Stimulated activated CD4-positive, alpha-beta T cell treated with anti-CD3 and anti-CD28 coated beads, Interleukin-12 subunit alpha, Interleukin-12 subunit beta, amount 100 ng/mL, for 48 hours (primary cell): ENCODE results near the gene FRRS1.

Experiments used
- DNase-seq, 3 donors: peaks; one replicate each; pipeline ENCODE4 v3.0.0-alpha.2; 2020; ENCODE audit warnings: low read depth in 2 of 3, low spot score in 1 of 3

FRRS1 gene

GRCh38 chr1:99677416-99677815, 89.0 kb downstream of the FRRS1 start:
- no peak for DNase-seq

- DNase-seq: no peak
These were observed 89.6 kb downstream of the FRRS1 start for GRCh38 chr1:99676876-99677275.

DNA sequence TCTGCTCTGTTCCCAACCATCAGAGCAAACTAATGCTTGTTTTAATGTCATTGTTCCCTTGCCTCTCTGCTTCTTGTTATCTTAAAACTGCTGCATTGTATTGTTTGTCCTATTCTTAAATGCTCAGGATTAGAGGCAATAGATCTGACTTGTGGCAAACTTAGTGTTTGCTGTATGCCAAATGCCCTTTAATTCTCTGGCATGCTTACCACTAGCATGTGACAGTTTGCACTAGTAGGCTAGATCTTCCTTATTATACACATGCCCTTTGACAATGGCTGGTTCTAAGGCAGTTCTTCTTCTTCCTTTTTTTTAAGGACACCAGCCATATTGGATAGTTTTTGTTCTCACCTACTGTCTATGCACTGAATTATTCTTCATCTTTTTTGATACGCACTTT, 90.4 kb downstream of the FRRS1 start:
- DNase-seq: no peak

GRCh38 chr1:99675292-99675691, 91.1 kb downstream of the FRRS1 start:
- DNase-seq: no peak

DNA sequence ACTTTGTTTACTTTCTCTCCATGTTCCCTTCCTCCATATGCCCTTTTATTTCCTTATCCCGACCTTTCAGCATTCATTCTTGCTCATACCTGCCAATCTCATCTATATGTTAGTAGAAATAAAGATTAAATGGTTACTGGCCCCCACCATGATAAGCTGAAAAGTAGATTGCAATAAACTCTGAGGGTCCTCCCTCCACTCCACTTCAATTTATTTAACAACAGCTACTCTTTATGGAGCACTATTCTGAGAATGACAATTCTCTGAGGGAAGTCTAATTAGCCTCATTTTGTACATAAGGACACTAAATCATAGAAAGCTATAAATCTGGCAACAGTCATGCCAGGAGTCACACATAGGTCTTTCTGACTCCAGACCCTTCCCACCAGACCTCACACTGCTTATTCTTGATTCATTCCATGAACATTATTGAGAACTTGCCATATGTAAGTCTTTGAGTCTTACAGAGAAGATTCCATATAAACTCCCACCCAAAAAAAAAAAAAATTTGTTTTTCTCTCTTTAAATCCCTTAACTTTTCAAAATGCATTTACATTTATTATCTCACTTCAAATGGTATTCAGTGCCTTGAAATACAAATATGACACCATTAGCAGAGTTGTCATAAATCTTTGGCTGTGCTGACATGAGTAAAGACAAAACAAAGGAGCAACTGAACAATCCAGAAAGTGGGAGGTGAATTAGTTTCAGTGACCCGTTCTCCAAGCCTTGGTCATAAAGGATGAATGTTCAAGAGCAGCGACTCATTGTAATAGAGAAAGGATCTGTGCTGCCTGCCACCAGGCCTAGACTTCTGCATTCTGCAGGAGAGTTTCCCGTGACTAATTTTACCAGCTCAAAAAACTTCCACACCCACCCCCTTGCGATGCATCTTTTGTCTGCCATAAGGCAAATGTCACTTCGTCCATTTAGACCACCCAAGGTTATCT, 92.0 kb downstream of the FRRS1 start:
- no peak for DNase-seq

- DNase-seq: no peak
These were observed 93.1 kb downstream of the FRRS1 start for GRCh38 chr1:99673315-99673714.

DNA sequence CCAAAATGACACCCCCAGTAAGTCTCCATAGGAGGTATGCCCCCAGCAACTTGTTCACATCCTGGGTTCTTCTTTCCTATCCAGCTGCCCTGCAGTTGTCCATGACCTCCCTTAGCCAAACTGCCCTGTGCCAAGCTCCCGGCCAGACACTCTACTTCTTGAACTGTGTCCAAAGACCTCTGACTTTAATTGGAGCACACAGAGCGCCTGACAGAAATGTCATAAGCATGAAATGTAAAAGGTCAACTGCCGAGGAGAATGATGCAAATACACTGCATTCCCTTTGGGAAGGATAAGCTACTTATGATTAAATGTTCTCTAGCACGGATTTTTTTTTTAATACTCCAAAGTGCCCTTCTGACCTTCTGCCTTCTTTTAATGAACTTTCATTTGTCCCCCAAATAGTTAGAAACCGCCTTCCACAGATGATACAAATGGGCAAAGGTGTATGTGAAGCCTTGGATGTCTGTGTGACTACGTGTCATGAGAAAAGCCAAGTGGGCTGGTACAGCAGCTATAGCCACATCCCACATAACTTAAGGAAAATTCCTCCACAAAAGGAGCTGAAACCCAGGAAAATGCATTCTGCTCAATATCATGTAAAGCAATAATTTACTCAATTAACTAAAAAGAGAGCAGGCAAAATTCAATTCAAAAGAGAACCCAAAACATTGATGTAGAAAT, 93.8 kb downstream of the FRRS1 start:
- DNase-seq: no peak

DNA sequence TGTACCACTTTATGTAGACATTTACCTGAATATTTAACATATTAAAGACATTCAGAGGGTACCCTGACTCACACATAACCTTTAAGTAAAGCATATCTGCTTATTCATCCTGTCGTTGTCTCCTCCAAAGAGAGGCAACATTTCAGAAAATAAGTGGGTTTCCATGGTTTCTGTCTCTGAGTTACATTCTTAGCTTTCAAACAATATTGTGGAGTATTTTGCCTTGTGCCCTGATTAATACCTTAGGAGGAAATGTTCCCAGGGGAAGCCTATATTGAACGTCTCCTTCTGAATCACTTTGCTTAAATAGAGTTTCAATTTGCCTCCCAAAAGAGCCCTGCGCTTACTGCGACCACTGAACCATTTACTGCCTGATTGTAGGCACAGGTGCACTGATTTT, 94.4 kb downstream of the FRRS1 start:
- no peak for DNase-seq

GRCh38 chr1:99670583-99670982, 95.9 kb downstream of the FRRS1 start:
- no peak for DNase-seq

- no peak for DNase-seq
These were observed 96.6 kb downstream of the FRRS1 start for GRCh38 chr1:99669821-99670220.

DNA sequence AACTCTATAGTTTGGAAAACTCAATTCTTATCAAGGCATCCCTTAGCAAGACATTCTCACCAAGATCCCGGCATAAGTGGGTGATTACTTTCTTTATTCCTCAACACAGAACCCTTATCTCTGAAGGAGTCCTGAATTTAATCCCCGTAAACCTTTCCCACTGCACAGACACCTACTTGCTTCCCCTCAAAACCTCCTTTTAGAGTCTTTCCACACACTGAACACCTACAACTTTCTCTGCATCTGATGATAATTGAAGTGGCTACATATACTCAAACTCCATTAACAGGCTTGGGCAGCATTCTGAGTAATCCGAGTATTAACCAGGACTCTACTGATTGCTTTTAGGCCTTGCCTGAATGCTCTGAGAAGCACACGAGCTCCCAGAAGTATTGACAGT, 97.1 kb downstream of the FRRS1 start:
- no peak for DNase-seq

GRCh38 chr1:99665212-99665611, 101.2 kb downstream of the FRRS1 start:
- no peak for DNase-seq

GRCh38 chr1:99663501-99663900, 102.9 kb downstream of the FRRS1 start:
- DNase-seq: no peak

DNA sequence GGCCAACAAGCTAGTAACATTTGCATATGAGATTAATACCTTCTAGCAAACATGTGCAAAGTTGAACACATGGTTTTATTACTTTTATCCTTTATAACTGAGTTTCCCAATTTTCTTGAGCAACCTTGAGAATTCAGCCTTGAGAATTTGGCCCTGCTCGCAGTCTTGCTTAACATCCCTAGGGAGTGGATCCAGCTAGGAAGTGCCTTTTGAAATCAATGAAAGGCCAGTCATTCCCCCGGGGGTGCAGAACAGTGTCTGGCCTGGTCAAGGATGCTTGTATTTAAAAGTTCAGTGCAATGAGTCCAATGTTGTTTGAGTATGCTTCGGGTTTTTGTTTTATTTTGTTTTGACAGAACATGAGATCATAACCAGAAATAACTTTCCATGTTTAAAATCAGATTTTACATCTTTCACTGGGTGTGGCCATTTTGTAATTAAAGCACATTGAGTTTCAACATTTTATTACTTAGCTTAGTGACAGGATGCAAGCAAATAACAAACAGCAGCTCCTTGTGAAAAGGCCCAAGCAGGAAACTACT, 103.8 kb downstream of the FRRS1 start:
- DNase-seq: no peak

DNA sequence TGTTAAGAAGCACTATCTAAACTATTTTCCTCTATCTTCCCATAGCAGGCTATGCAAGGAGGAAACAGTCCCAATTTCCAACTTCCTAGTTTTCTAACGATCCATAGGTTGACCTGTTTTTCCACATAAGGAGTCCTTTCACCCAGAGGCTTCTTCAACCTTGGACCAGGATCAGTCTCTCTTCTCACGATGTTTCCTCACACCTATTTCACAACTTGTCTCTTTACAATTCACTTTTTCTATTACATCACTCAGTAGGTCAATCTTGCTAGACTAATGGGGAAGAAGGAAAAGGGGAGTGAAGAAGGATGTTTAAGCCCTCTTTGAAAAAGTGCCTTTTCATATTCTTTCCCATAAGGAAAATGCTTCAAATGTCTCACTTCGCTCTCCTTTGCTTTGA, 104.7 kb downstream of the FRRS1 start:
- no peak for DNase-seq

- DNase-seq: no peak
These were observed 105.9 kb downstream of the FRRS1 start for GRCh38 chr1:99660496-99660895.

DNA sequence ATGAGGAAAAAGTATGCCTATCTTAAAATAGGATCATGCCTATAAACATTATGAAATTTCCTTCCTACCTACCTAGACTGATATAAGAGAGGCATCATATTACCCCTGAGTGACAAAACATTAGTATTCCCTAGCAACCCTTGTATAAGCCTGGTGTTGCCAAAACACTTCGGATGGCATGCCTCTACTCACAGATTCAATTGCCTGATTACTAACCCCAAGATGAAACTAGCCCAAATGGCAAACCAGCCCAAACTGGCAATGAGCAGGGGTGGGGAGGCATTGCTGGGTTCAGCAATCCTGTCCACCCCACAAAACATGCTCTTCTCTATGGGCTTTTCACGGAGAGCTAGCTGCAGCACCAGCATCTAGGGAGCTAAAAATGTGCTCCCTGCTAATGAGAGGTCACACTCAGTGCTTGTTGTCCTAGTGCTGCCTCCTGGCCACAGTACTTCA, 106.7 kb downstream of the FRRS1 start:
- no peak for DNase-seq
